ENCODE measurements around the gene MAP3K20. TPM values are rescaled to one million over a fixed set of nuclear protein-coding genes. Genes with fewer than 3 reads are reported as not detected.
A peak's percentile ranks its signal among the peaks of the same experiment; 100 is the strongest.

The MAP3K20 gene
- total and polyA plus RNA-seq, 10 of the 15 experiments (the other 5 are each of a cell fraction or from before 2014, with no cell fraction given), result 0.04 to 5.6 (median 2.3) TPM

DNA sequence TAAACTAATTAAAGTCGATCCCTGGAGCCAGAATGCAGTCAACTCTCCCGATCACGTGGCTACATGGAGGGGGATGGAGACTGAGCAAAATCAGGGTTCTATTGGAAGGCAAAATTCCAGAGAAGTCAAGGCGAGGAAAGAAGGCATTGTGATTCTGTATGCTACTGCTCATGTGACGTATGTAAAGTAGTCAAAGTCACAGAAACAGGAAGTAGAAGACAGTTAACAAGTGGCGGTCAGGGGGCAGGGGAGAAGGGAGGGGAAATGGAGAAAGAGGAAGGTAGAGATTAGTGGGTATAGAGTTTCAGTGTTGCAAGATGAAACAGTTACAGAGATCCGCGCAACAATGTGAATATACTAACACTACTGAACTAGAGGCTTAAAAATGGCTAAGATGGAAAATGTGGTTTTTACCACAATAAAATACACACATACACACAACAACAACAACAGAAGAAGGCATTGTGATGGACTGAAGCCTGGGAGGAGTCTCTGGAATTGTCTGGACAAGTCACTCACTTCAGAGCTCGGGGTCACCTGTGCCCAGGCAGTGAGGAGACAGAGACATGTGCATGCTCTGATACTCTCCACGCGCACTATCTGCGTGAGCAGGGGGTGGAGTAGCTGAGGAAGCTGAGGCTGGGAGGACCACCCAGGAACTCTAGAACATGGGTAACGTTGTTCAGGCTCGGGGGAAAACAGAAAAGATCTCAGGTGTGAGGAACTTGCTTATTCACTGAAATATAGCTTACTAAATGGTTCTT lies 189.1 kb downstream of the MAP3K20 start:
- CTCF ChIA-PET, result no interaction called here
- POLR2A ChIA-PET, result no interaction called here
- H3K27me3 ChIP-seq (replicated peaks in 1 of 2; ENCODE audit: control insufficient read depth in 2 of 2, insufficient read depth in 2 of 2, low read length in 1 of 2), result no peaks in the 10 kb centered on the region
- H3K36me3 ChIP-seq (ENCODE audit: control insufficient read depth in 2 of 2, insufficient read depth in 2 of 2, low read length in 1 of 2), result peaks cover 0 to 3% of the 10 kb centered on the region in 2 experiments; a peak in 1 of 4 replicates
- WGBS (ENCODE audit: insufficient coverage, insufficient replicate concordance, low lambda C conversion rate, missing lambda C conversion rate), result 15% methylated on average over 14 of the region's 14 CpGs
- BruUV-seq (replicated peaks), result no TSS peak
- ATAC-seq (peak; percentile 91), DNase-seq (ENCODE audit: low read depth, low spot score) (peak; percentile 55), FAIRE-seq (peak; percentile 78)
- H3K4me1 ChIP-seq (ENCODE audit: control insufficient read depth, insufficient read depth, low read length), result peaks cover 9% of the 10 kb centered on the region
- H3K4me2 ChIP-seq (ENCODE audit: control insufficient read depth, insufficient read depth), result peak overlapping the region; percentile 68
- no peaks in the 10 kb centered on the region for H3K79me2 ChIP-seq (ENCODE audit: control insufficient read depth, insufficient read depth, low read length)
- H2AFZ ChIP-seq (ENCODE audit: control insufficient read depth, low read depth, low read length), result peak overlapping the region; percentile 86
- H3K9ac ChIP-seq (ENCODE audit: control insufficient read depth, insufficient read depth, low read length), result no peak overlapping the region
- intact Hi-C loops (cut with micrococcal nuclease; ENCODE audit: unreplicated experiment) (no loop called here), in situ Hi-C loops (cut with MboI) (no loop called here)
- no peaks in the 10 kb centered on the region; the same call in 2 of the 3 replicates for H3K9me3 ChIP-seq (replicated peaks; ENCODE audit: control insufficient read depth, insufficient read depth, low read length)
- 0 out of 2 replicates have a peak overlapping the region, but pooled peaks have one; percentile 15 for H3K27ac ChIP-seq (ENCODE audit: control insufficient read depth, insufficient read depth)
- SMC1A ChIA-PET (ENCODE audit: uncharacterized antibody, unreplicated experiment), result interaction anchor here (0.9 kb wide), 1 partner anchor 22 kb away, joined by 3 read pairs; no protein-coding TSS in a partner anchor
- no peak overlapping the region for H3K4me3 ChIP-seq
- H4K20me1 ChIP-seq (ENCODE audit: control insufficient read depth, insufficient read depth), result no peaks in the 10 kb centered on the region
- RAD21 ChIA-PET (ENCODE audit: unreplicated experiment), result interaction anchor here (0.6 kb wide), 1 partner anchor 61 kb away, joined by 4 read pairs; no protein-coding TSS in a partner anchor
- TF ChIP-seq BHLHE40 (IDR thresholded peaks at IDR 0.05; ENCODE audit: borderline replicate concordance in 1 of 2, low read depth in 2 of 2, low read length in 1 of 2), result peak; percentile 33 to 34; a peak in 1 of 4 replicates
- peak in 1 of 2 experiments; percentile 96; a peak in 2 of 4 replicates for TF ChIP-seq ETV6 (conservative IDR thresholded peaks at IDR 0.05 in 1 of 2, IDR thresholded peaks at IDR 0.05 in 1 of 2; ENCODE audit: borderline replicate concordance in 1 of 2, low read depth in 1 of 2)
- no peak for TF ChIP-seq PAX5 (IDR thresholded peaks at IDR 0.05; ENCODE audit: borderline replicate concordance, low read depth, low read length)
- TF ChIP-seq, protein P1, sequence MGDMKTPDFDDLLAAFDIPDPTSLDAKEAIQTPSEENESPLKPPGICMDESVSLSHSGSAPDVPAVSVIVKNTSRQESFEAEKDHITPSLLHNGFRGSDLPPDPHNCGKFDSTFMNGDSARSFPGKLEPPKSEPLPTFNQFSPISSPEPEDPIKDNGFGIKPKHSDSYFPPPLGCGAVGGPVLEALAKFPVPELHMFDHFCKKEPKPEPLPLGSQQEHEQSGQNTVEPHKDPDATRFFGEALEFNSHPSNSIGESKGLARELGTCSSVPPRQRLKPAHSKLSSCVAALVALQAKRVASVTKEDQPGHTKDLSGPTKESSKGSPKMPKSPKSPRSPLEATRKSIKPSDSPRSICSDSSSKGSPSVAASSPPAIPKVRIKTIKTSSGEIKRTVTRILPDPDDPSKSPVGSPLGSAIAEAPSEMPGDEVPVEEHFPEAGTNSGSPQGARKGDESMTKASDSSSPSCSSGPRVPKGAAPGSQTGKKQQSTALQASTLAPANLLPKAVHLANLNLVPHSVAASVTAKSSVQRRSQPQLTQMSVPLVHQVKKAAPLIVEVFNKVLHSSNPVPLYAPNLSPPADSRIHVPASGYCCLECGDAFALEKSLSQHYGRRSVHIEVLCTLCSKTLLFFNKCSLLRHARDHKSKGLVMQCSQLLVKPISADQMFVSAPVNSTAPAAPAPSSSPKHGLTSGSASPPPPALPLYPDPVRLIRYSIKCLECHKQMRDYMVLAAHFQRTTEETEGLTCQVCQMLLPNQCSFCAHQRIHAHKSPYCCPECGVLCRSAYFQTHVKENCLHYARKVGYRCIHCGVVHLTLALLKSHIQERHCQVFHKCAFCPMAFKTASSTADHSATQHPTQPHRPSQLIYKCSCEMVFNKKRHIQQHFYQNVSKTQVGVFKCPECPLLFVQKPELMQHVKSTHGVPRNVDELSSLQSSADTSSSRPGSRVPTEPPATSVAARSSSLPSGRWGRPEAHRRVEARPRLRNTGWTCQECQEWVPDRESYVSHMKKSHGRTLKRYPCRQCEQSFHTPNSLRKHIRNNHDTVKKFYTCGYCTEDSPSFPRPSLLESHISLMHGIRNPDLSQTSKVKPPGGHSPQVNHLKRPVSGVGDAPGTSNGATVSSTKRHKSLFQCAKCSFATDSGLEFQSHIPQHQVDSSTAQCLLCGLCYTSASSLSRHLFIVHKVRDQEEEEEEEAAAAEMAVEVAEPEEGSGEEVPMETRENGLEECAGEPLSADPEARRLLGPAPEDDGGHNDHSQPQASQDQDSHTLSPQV (IDR thresholded peaks at IDR 0.05), result no peak
- no peak for TF ChIP-seq SIX5 (IDR thresholded peaks at IDR 0.05; ENCODE audit: low read depth, low read length, severe bottlenecking)
- no peak for TF ChIP-seq EZH2 (IDR thresholded peaks at IDR 0.05; ENCODE audit: borderline replicate concordance, control insufficient read depth, low read depth, low read length)
- TF ChIP-seq, protein P2, sequence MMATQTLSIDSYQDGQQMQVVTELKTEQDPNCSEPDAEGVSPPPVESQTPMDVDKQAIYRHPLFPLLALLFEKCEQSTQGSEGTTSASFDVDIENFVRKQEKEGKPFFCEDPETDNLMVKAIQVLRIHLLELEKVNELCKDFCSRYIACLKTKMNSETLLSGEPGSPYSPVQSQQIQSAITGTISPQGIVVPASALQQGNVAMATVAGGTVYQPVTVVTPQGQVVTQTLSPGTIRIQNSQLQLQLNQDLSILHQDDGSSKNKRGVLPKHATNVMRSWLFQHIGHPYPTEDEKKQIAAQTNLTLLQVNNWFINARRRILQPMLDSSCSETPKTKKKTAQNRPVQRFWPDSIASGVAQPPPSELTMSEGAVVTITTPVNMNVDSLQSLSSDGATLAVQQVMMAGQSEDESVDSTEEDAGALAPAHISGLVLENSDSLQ (IDR thresholded peaks at IDR 0.05), result 0 out of 2 replicates have a peak, but pooled peaks have one; percentile 8
- TF ChIP-seq POLR2A (IDR thresholded peaks at IDR 0.05; ENCODE audit: low read depth, low read length), result 0 out of 2 replicates have a peak, but pooled peaks have one; percentile 20
- TF ChIP-seq MTA2 (IDR thresholded peaks at IDR 0.05; ENCODE audit: low read depth), result peak; percentile 39; the same call in 1 of the 2 replicates
- TF ChIP-seq, protein P3, sequence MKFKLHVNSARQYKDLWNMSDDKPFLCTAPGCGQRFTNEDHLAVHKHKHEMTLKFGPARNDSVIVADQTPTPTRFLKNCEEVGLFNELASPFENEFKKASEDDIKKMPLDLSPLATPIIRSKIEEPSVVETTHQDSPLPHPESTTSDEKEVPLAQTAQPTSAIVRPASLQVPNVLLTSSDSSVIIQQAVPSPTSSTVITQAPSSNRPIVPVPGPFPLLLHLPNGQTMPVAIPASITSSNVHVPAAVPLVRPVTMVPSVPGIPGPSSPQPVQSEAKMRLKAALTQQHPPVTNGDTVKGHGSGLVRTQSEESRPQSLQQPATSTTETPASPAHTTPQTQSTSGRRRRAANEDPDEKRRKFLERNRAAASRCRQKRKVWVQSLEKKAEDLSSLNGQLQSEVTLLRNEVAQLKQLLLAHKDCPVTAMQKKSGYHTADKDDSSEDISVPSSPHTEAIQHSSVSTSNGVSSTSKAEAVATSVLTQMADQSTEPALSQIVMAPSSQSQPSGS (IDR thresholded peaks at IDR 0.05; ENCODE audit: low read length), result peak; percentile 36; the same call in 1 of the 2 replicates
- peak in 1 of 2 experiments; percentile 52; a peak in 1 of 4 replicates for TF ChIP-seq EP300 (IDR thresholded peaks at IDR 0.05; ENCODE audit: borderline replicate concordance in 1 of 2, control insufficient read depth in 1 of 2, low read depth in 2 of 2, low read length in 2 of 2)
- TF ChIP-seq TCF3 (IDR thresholded peaks at IDR 0.05; ENCODE audit: borderline replicate concordance, insufficient read depth, low read depth, low read length), result no peak
- peak; percentile 54; the same call in 1 of the 2 replicates for TF ChIP-seq CREB1 (IDR thresholded peaks at IDR 0.05; ENCODE audit: low read depth)
- peak; percentile 67 for TF ChIP-seq RUNX3 (IDR thresholded peaks at IDR 0.05; ENCODE audit: low read length)
- 0 out of 2 replicates have a peak, but pooled peaks have one; percentile 6 for TF ChIP-seq IRF4 (IDR thresholded peaks at IDR 0.05; ENCODE audit: low read depth, low read length)
- TF ChIP-seq RCOR1 (conservative IDR thresholded peaks at IDR 0.05; ENCODE audit: low read depth, low read length), result no peak
